Endothelial cell of umbilical vein (primary cell): ENCODE results near the gene FBXO34. TPM values are rescaled to one million over a fixed set of nuclear protein-coding genes. Genes with fewer than 3 reads are reported as not detected.

Source experiments
- BruUV-seq: library from RNA; stranded (reverse); fragments of 400-500 nt; replicated peaks from 2 replicates; lab custom pipeline; 2021; lab: Mats Ljungman, UMichigan
- CTCF ChIA-PET: fragments of 300-600, 350-600 bp; sonication (Branson Sonifier 250); formaldehyde crosslinking; loops from one replicate; lab custom pipeline; 2021; ENCODE audit warnings: antibody characterized with exemption, inconsistent platforms; lab: Charles Lee
- POLR2A ChIA-PET: fragments of 300-600, 350-600 bp; sonication (Branson Sonifier 250); formaldehyde crosslinking; loops from one replicate; lab custom pipeline; 2021; ENCODE audit warnings: antibody characterized with exemption, inconsistent platforms; lab: Charles Lee
- DNase-seq: peaks from one replicate; pipeline ENCODE4 v3.0.0-alpha.2; 2011; ENCODE audit warnings: low read depth, low spot score
- FAIRE-seq: peaks from 2 replicates; lab custom pipeline; 2011; peaks lifted over from hg19 to GRCh38; lab: Jason Lieb, UNC
- H2AFZ ChIP-seq: 2 replicates; pipeline ENCODE4 v1.6.0; 2012; ENCODE audit warnings: low read depth, low read length, control low read depth, inconsistent platforms
- H3K27ac ChIP-seq: 2 replicates; pipeline ENCODE4 v1.5.1; 2011; ENCODE audit warnings: low read depth, mild to moderate bottlenecking, control low read depth, low read length, moderate library complexity; ENCODE audit not compliant: insufficient read depth
- H3K27me3 ChIP-seq, 2 experiments: 2 replicates each; pipeline versions ENCODE4 v1.6.0 to v1.6.1; 2011; ENCODE audit warnings: low read length in 2 of 2, mixed read lengths in 1 of 2; ENCODE audit not compliant: control insufficient read depth in 2 of 2, insufficient read depth in 2 of 2
- H3K36me3 ChIP-seq, 2 experiments: 2 replicates in 1 of 2; 3 replicates in 1 of 2; pipeline ENCODE4 v1.5.1; 2011; ENCODE audit warnings: low read length in 2 of 2, mild to moderate bottlenecking in 1 of 2, moderate library complexity in 1 of 2; ENCODE audit not compliant: control insufficient read depth in 2 of 2, insufficient read depth in 2 of 2; ENCODE audit errors: extremely low read depth in 1 of 2
- H3K4me1 ChIP-seq: 3 replicates; pipeline ENCODE4 v1.5.1; 2011; ENCODE audit warnings: mild to moderate bottlenecking, low read length; ENCODE audit not compliant: control insufficient read depth, insufficient read depth; ENCODE audit errors: extremely low read depth
- H3K4me2 ChIP-seq: 2 replicates; pipeline ENCODE4 v1.6.1; 2011; ENCODE audit warnings: low read length, control low read depth, mixed read lengths; ENCODE audit not compliant: insufficient read depth
- H3K4me3 ChIP-seq, 3 experiments: fragments of 200-600 bp in 1 of 3; sonication (generic), shearing (Covaris generic) in 1 of 3; replicated peaks in 1 of 3; 2 replicates each; pipeline ENCODE4 v1.5.1; 2011 to 2016; ENCODE audit warnings: control low read depth in 3 of 3, low read length in 3 of 3, mild to moderate bottlenecking in 2 of 3, inconsistent platforms in 1 of 3, low read depth in 1 of 3, moderate library complexity in 1 of 3; ENCODE audit not compliant: insufficient read depth in 1 of 3
- H3K79me2 ChIP-seq: 2 replicates; pipeline ENCODE4 v1.6.0; 2012; ENCODE audit warnings: low read length, inconsistent platforms; ENCODE audit not compliant: control insufficient read depth, insufficient read depth
- H3K9ac ChIP-seq: replicated peaks from 2 replicates; pipeline ENCODE3; 2011; ENCODE audit warnings: low read length, control low read depth; ENCODE audit not compliant: insufficient read depth; ENCODE audit errors: extremely low read depth
- H3K9me1 ChIP-seq: replicated peaks from 3 replicates; pipeline ENCODE4 v1.6.0; 2011; ENCODE audit warnings: mild to moderate bottlenecking, low read length; ENCODE audit not compliant: control insufficient read depth, insufficient read depth; ENCODE audit errors: extremely low read depth
- H3K9me3 ChIP-seq: replicated peaks from 2 replicates; pipeline ENCODE4 v1.5.1; 2012; ENCODE audit warnings: low read length, inconsistent platforms; ENCODE audit not compliant: control insufficient read depth, insufficient read depth
- H4K20me1 ChIP-seq: replicated peaks from 2 replicates; pipeline ENCODE3; 2011; ENCODE audit warnings: mild to moderate bottlenecking, low read length; ENCODE audit not compliant: control insufficient read depth, insufficient read depth; ENCODE audit errors: extremely low read depth
- EZH2 ChIP-seq: IDR thresholded peaks from 2 replicates; pipeline ENCODE4 v1.6.1; 2012; ENCODE audit warnings: borderline replicate concordance, low read depth, mild to moderate bottlenecking, moderate library complexity, low read length, inconsistent platforms; ENCODE audit not compliant: severe bottlenecking
- FOS ChIP-seq: IDR thresholded peaks from 2 replicates; pipeline ENCODE4 v1.6.1; 2011; ENCODE audit warnings: mild to moderate bottlenecking, low read length, moderate library complexity, borderline replicate concordance; ENCODE audit not compliant: insufficient read depth
- JUN ChIP-seq: IDR thresholded peaks from 2 replicates; pipeline ENCODE4 v1.6.1; 2011; ENCODE audit warnings: borderline replicate concordance, low read depth; ENCODE audit not compliant: insufficient read length, insufficient read depth
- MYC ChIP-seq: IDR thresholded peaks from one replicate; pipeline ENCODE4 v1.6.1; 2011; ENCODE audit warnings: mild to moderate bottlenecking, low read depth, low read length
- POLR2A ChIP-seq: IDR thresholded peaks from 2 replicates; pipeline ENCODE4 v1.6.1; 2012; ENCODE audit warnings: low read depth, mild to moderate bottlenecking, control low read depth, low read length
- POLR2AphosphoS5 ChIP-seq: IDR thresholded peaks from 2 replicates; pipeline ENCODE4 v1.6.1; 2012; ENCODE audit warnings: low read depth, mild to moderate bottlenecking, control low read depth, low read length, moderate library complexity; ENCODE audit not compliant: insufficient read depth
- dilution Hi-C: fragments of 300-500 bp; cut with MboI; formaldehyde crosslinking; loops from one replicate; pipeline ENCODE4 v1.15.0; 2019; ENCODE audit warnings: low sequenced_read_pairs; ENCODE audit not compliant: extremely low pct_ligation_motif_present
- intact Hi-C: fragments of 100-400 bp; cut with micrococcal nuclease; formaldehyde crosslinking; loops from one replicate; pipeline ENCODE4 v1.10.0; 2022
- polyA plus RNA-seq, 4 experiments: library from polyadenylated mRNA; depleted of rRNA in 3 of 4; stranded (reverse) in 3 of 4; unstranded in 1 of 4; fragments of >200 nt; gene quantifications; 2 replicates each; pipeline versions ENCODE4 v1.2.1 to v1.2.3, GENCODE V29; 2011 to 2012; ENCODE audit warnings: missing spikeins in 1 of 4
- total RNA-seq: library from RNA; stranded (reverse); gene quantifications from 2 replicates; pipeline ENCODE4 v1.2.3, GENCODE V29; 2021
- TF ChIP-seq, protein P1 (sequence below), 2 donors: IDR thresholded peaks; 1 replicate in 1 of 2; 2 replicates in 1 of 2; pipeline ENCODE4 v1.5.1; 2011; ENCODE audit warnings: low read length in 2 of 2, mild to moderate bottlenecking in 2 of 2, moderate library complexity in 2 of 2, control low read depth in 1 of 2, inconsistent platforms in 1 of 2, low read depth in 1 of 2; ENCODE audit not compliant: insufficient read depth in 1 of 2; ENCODE audit errors: extremely low read depth in 1 of 2

The FBXO34 gene
- total and polyA plus RNA-seq, 2 donors (not counting 3 experiments of a cell fraction or from before 2014, with no cell fraction given) = 8.5 to 14.2 TPM

DNA sequence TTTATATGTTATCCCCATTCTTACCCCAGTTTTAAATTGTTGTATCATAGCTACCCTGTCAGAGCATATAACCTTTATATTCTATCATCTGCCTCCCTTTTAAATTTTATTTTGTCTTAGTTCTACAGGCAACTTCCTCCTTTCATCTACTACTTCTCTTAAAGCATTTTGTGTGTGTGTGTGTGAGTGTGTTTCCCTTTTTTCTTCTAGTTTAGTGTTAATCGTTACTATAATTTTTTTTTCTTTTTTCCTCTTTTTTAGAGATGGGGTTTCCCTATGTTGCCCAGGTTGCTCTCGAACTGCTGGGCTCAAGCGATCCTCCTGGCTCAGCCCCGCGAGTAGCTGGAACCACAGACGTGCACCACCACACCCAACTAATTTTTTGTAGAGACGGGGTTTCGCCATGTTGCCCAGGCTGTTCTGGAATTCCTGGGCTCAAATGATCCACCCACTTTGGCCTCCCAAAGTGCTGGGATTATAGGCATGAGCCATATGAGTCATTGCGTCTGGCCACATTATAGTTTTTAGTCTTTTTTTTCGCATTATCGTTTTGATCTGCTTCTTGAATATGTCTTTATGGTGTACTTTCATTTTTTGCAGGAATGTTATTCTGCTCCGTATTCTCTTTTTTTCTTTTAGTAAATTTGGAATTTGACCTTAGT lies 33.1 kb upstream of the FBXO34 start:
- H3K4me1 ChIP-seq = no peaks in the 10 kb centered on the region
- no peak for TF ChIP-seq JUN
- no peak for TF ChIP-seq FOS
- no peak for TF ChIP-seq MYC
- TF ChIP-seq POLR2AphosphoS5 = no peak
- H4K20me1 ChIP-seq = no peaks in the 10 kb centered on the region
- intact Hi-C loops = no loop called here
- no TSS peak for BruUV-seq
- FAIRE-seq = no peak
- H3K36me3 ChIP-seq = no peaks in the 10 kb centered on the region
- H3K27ac ChIP-seq = no peak overlapping the region
- CTCF ChIA-PET = interaction anchor here (1.5 kb wide), 1 partner anchor 11 kb away, joined by 3 read pairs; no protein-coding TSS in a partner anchor
- H3K9me3 ChIP-seq = no peaks in the 10 kb centered on the region
- dilution Hi-C loops = no loop called here
- POLR2A ChIA-PET = no interaction called here
- peaks cover 16 to 38% of the 10 kb centered on the region in 2 experiments for H3K27me3 ChIP-seq
- H3K9me1 ChIP-seq = no peaks in the 10 kb centered on the region
- H3K4me3 ChIP-seq = no peak overlapping the region
- DNase-seq = no peak
- no peaks in the 10 kb centered on the region for H3K79me2 ChIP-seq
- no peak overlapping the region for H2AFZ ChIP-seq
- H3K4me2 ChIP-seq = no peak overlapping the region
- H3K9ac ChIP-seq = no peak overlapping the region

DNA sequence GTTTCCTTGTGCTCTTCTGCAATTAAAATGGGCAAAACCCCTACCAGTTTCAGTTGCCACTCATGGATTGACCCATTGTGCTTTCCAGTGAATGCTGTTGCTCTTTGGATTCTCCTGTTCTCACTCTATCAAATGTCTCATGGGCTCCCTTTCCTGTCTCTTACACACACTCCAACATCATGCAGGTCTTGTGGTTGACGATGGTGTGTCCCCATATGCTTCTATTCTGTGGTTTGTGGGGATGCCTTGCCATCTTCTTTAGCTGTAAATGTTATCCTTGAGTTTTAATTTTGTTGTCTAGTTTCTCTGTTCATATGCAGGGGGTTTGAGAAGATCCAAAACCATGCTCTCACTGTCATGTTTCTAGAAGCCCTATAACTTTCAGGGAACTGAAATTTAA lies 31.9 kb upstream of the FBXO34 start:
- no peak for DNase-seq
- BruUV-seq = no TSS peak
- CTCF ChIA-PET = no interaction called here

More for the DNA sequence above, 31.9 kb upstream of the FBXO34 start:
- H2AFZ ChIP-seq = no peak overlapping the region
- H3K4me3 ChIP-seq = no peak overlapping the region
- no peak overlapping the region for H3K9ac ChIP-seq
- dilution Hi-C loops (no loop called here), intact Hi-C loops (no loop called here)
- FAIRE-seq = no peak
- POLR2A ChIA-PET = no interaction called here
- peaks cover 16 to 31% of the 10 kb centered on the region in 2 experiments for H3K27me3 ChIP-seq
- H3K9me1 ChIP-seq = no peaks in the 10 kb centered on the region
- H3K79me2 ChIP-seq = no peaks in the 10 kb centered on the region
- no peaks in the 10 kb centered on the region for H3K36me3 ChIP-seq
- no peak overlapping the region for H3K4me2 ChIP-seq
- TF ChIP-seq, protein P1, sequence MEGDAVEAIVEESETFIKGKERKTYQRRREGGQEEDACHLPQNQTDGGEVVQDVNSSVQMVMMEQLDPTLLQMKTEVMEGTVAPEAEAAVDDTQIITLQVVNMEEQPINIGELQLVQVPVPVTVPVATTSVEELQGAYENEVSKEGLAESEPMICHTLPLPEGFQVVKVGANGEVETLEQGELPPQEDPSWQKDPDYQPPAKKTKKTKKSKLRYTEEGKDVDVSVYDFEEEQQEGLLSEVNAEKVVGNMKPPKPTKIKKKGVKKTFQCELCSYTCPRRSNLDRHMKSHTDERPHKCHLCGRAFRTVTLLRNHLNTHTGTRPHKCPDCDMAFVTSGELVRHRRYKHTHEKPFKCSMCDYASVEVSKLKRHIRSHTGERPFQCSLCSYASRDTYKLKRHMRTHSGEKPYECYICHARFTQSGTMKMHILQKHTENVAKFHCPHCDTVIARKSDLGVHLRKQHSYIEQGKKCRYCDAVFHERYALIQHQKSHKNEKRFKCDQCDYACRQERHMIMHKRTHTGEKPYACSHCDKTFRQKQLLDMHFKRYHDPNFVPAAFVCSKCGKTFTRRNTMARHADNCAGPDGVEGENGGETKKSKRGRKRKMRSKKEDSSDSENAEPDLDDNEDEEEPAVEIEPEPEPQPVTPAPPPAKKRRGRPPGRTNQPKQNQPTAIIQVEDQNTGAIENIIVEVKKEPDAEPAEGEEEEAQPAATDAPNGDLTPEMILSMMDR (IDR thresholded peaks at IDR 0.05; ENCODE audit: extremely low read depth in 1 of 2, insufficient read depth in 1 of 2, low read depth in 1 of 2, low read length in 2 of 2) = no peak
- TF ChIP-seq POLR2AphosphoS5 (no peak), EZH2 (no peak), POLR2A (no peak)
- no peaks in the 10 kb centered on the region for H3K4me1 ChIP-seq
- H3K27ac ChIP-seq = no peak overlapping the region
- no peaks in the 10 kb centered on the region for H4K20me1 ChIP-seq
- no peaks in the 10 kb centered on the region for H3K9me3 ChIP-seq
